DMS53 treated with DMSO at 0.1 percent for 48 hours (cell line): ENCODE results near the gene NFATC1.

Source experiments
- DNase-seq: peaks from one replicate; lab custom pipeline; 2025; ENCODE audit not compliant: unreplicated experiment; lab: John Stamatoyannopoulos, UW

The NFATC1 gene

GRCh38 chr18:79566771-79567431, 171.2 kb downstream of the NFATC1 start:
- no peak for DNase-seq

GRCh38 chr18:79567481-79568147, 171.9 kb downstream of the NFATC1 start:
- DNase-seq, result no peak

- DNase-seq, result no peak
These were observed 172.9 kb downstream of the NFATC1 start for GRCh38 chr18:79568543-79569205.

- no peak for DNase-seq
These were observed 174.0 kb downstream of the NFATC1 start for GRCh38 chr18:79569720-79570119.

GRCh38 chr18:79570266-79571201, 174.8 kb downstream of the NFATC1 start:
- no peak for DNase-seq

- no peak for DNase-seq
These were observed 175.7 kb downstream of the NFATC1 start for GRCh38 chr18:79571211-79572092.

- no peak for DNase-seq
These were observed 176.5 kb downstream of the NFATC1 start for GRCh38 chr18:79572093-79572780.

GRCh38 chr18:79572848-79573451, 177.2 kb downstream of the NFATC1 start:
- DNase-seq, result no peak

- no peak for DNase-seq
These were observed 178.3 kb downstream of the NFATC1 start for GRCh38 chr18:79573921-79574491.

- no peak for DNase-seq
These were observed 179.3 kb downstream of the NFATC1 start for GRCh38 chr18:79574938-79575525.

GRCh38 chr18:79575891-79576685, 180.4 kb downstream of the NFATC1 start:
- no peak for DNase-seq

GRCh38 chr18:79576686-79577351, 181.1 kb downstream of the NFATC1 start:
- no peak for DNase-seq

- no peak for DNase-seq
These were observed 182.0 kb downstream of the NFATC1 start for GRCh38 chr18:79577451-79578395.

- no peak for DNase-seq
These were observed 182.9 kb downstream of the NFATC1 start for GRCh38 chr18:79578396-79579260.
